ENCODE data around the gene RAPGEF5. TPM values are rescaled to one million over a fixed set of nuclear protein-coding genes. Genes with fewer than 3 reads are reported as not detected.

RAPGEF5 gene
- polyA plus RNA-seq, 1 donor (not counting 4 experiments of a cell fraction or from before 2014, with no cell fraction given): 2.1 TPM

- FAIRE-seq: no peak
- H3K4me3 ChIP-seq (ENCODE audit: control insufficient read depth in 2 of 3, extremely low read depth in 1 of 3, insufficient read depth in 2 of 3, low read depth in 1 of 3, low read length in 3 of 3): no peak overlapping the region
These were observed 227.8 kb downstream of the RAPGEF5 start for GRCh38 chr7:22129166-22129565.

DNA sequence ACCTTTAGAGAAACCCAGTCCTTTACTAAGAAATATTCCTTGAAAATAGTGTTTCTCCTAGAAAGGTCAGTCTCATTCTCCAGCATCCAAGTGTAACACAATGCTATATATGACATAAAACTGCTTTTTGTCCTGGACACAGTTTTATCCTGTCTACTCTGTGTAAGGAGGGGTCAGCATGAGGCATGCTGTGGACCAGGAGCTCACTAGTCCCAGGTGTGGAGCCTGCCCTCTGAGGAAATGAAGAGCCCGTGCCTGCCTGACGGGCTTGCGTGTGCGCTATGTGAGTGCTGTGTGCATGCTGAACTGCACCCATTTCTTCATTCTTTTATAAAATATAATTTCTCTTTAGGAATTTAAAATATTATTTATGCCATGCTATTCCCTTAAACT lies 228.4 kb downstream of the RAPGEF5 start:
- TF ChIP-seq CTCF (optimal IDR thresholded peaks at IDR 0.05 in 1 of 3, IDR thresholded peaks at IDR 0.05 in 1 of 3, conservative IDR thresholded peaks at IDR 0.05 in 1 of 3; ENCODE audit: extremely low read depth in 1 of 3, insufficient read depth in 2 of 3, low read length in 3 of 3) (no peak), EZH2 (IDR thresholded peaks at IDR 0.05; ENCODE audit: low read length) (no peak)
- no peak for FAIRE-seq
- peaks cover 0 to 1% of the 10 kb centered on the region in 2 experiments for H3K36me3 ChIP-seq (ENCODE audit: control insufficient read depth in 2 of 2, extremely low read depth in 1 of 2, insufficient read depth in 2 of 2, low read length in 2 of 2)
- H2AFZ ChIP-seq (ENCODE audit: control insufficient read depth, low read length): no peak overlapping the region
- no peak overlapping the region for H3K4me3 ChIP-seq (ENCODE audit: control insufficient read depth in 2 of 3, extremely low read depth in 1 of 3, insufficient read depth in 2 of 3, low read depth in 1 of 3, low read length in 3 of 3)
- no peaks in the 10 kb centered on the region for H3K9me3 ChIP-seq (ENCODE audit: control insufficient read depth, low read depth, low read length)
- dilution Hi-C loops (cut with MboI; ENCODE audit: extremely low pct_ligation_motif_present, low sequenced_read_pairs): no loop called here
- H3K27me3 ChIP-seq (ENCODE audit: control insufficient read depth, extremely low read depth, insufficient read depth, low read length): no peaks in the 10 kb centered on the region
- no peak overlapping the region for H3K9ac ChIP-seq (ENCODE audit: control insufficient read depth, extremely low read depth, insufficient read depth, low read length)
- no peak overlapping the region for H3K27ac ChIP-seq (ENCODE audit: control insufficient read depth, insufficient read depth, low read length)
- no peak overlapping the region for H3K4me2 ChIP-seq (ENCODE audit: control insufficient read depth, extremely low read depth, insufficient read depth, low read depth, low read length)
- no peaks in the 10 kb centered on the region for H4K20me1 ChIP-seq (ENCODE audit: control insufficient read depth, extremely low read depth, insufficient read depth, low read length)
- peaks cover 5% of the 10 kb centered on the region for H3K4me1 ChIP-seq (ENCODE audit: control insufficient read depth, extremely low read depth, insufficient read depth, low read length)
- H3K79me2 ChIP-seq (ENCODE audit: control insufficient read depth, insufficient read depth, low read length): no peaks in the 10 kb centered on the region
- no peaks in the 10 kb centered on the region for H3K9me1 ChIP-seq (ENCODE audit: control insufficient read depth, extremely low read depth, insufficient read depth, low read length)
- no peak for DNase-seq (ENCODE audit: low read depth, low spot score)

More at GRCh38 chr7:22129166-22129565, 227.8 kb downstream of the RAPGEF5 start:
- H3K9me1 ChIP-seq (ENCODE audit: control insufficient read depth, extremely low read depth, insufficient read depth, low read length): no peaks in the 10 kb centered on the region
- no peak for TF ChIP-seq EZH2 (IDR thresholded peaks at IDR 0.05; ENCODE audit: low read length)
- no peak for TF ChIP-seq CTCF (optimal IDR thresholded peaks at IDR 0.05 in 1 of 3, IDR thresholded peaks at IDR 0.05 in 1 of 3, conservative IDR thresholded peaks at IDR 0.05 in 1 of 3; ENCODE audit: extremely low read depth in 1 of 3, insufficient read depth in 2 of 3, low read length in 3 of 3)
- no peak for DNase-seq (ENCODE audit: low read depth, low spot score)
- no peaks in the 10 kb centered on the region for H4K20me1 ChIP-seq (ENCODE audit: control insufficient read depth, extremely low read depth, insufficient read depth, low read length)
- peaks cover 0 to 1% of the 10 kb centered on the region in 2 experiments for H3K36me3 ChIP-seq (ENCODE audit: control insufficient read depth in 2 of 2, extremely low read depth in 1 of 2, insufficient read depth in 2 of 2, low read length in 2 of 2)
- H3K27me3 ChIP-seq (ENCODE audit: control insufficient read depth, extremely low read depth, insufficient read depth, low read length): no peaks in the 10 kb centered on the region
- peaks cover 5% of the 10 kb centered on the region for H3K4me1 ChIP-seq (ENCODE audit: control insufficient read depth, extremely low read depth, insufficient read depth, low read length)
- H3K9me3 ChIP-seq (ENCODE audit: control insufficient read depth, low read depth, low read length): no peaks in the 10 kb centered on the region
- dilution Hi-C loops (cut with MboI; ENCODE audit: extremely low pct_ligation_motif_present, low sequenced_read_pairs): no loop called here
- H3K27ac ChIP-seq (ENCODE audit: control insufficient read depth, insufficient read depth, low read length): no peak overlapping the region
- no peaks in the 10 kb centered on the region for H3K79me2 ChIP-seq (ENCODE audit: control insufficient read depth, insufficient read depth, low read length)
- no peak overlapping the region for H3K9ac ChIP-seq (ENCODE audit: control insufficient read depth, extremely low read depth, insufficient read depth, low read length)
- H2AFZ ChIP-seq (ENCODE audit: control insufficient read depth, low read length): no peak overlapping the region
- H3K4me2 ChIP-seq (ENCODE audit: control insufficient read depth, extremely low read depth, insufficient read depth, low read depth, low read length): no peak overlapping the region

Measured in keratinocyte (primary cell).